K562 (cell line): Measurements from ENCODE around the gene WFDC9. TPM values are rescaled to one million over a fixed set of nuclear protein-coding genes. Genes with fewer than 3 reads are reported as not detected.

Experiments used
- ATAC-seq: fragments of 200-7000 bp; cut with Tn5 transposase; 3 replicates; pipeline ENCODE4 v1.9.1; 2020; ENCODE audit warnings: moderate library complexity
- Bru-seq: library from RNA; stranded (reverse); fragments of 400-500 nt; gene quantifications from one replicate; lab custom pipeline; 2021; lab: Mats Ljungman, UMichigan
- BruChase-seq, 2 experiments: library from RNA; stranded (reverse); fragments of 400-500 nt; gene quantifications; one replicate each; lab custom pipeline; 2021; lab: Mats Ljungman, UMichigan
- BruUV-seq: library from RNA; stranded (reverse); fragments of 400-500 nt; replicated peaks from 2 replicates; lab custom pipeline; 2021; lab: Mats Ljungman, UMichigan
- CTCF ChIA-PET: fragments of 300-600 bp; formaldehyde crosslinking; extraction: SDS; loops from one replicate; lab custom pipeline; 2021; ENCODE audit warnings: low intra/inter-chr PET ratio; lab: Yijun Ruan, JAX
- POLR2A ChIA-PET: fragments of 300-600, 350-650 bp; sonication (Branson Sonifier 250); formaldehyde crosslinking; extraction: SDS; loops from one replicate; lab custom pipeline; 2021; ENCODE audit warnings: antibody characterized with exemption, inconsistent platforms; lab: Yijun Ruan, JAX
- DNase-seq, 4 experiments: peaks; one replicate each; pipeline versions ENCODE4 v3.0.0 to v3.0.0-alpha.2; 2011 to 2018; ENCODE audit warnings: low spot score in 3 of 4, mixed read lengths in 3 of 4; ENCODE audit errors: extremely low read depth in 1 of 4
- FAIRE-seq: peaks from 2 replicates; lab custom pipeline; 2011; peaks lifted over from hg19 to GRCh38; lab: Jason Lieb, UNC
- H2AFZ ChIP-seq: 2 replicates; pipeline ENCODE4 v1.6.0; 2011; ENCODE audit warnings: low read depth, low read length, control low read depth, inconsistent platforms
- H3K27ac ChIP-seq: fragments of 200-600 bp; 3 replicates; pipeline ENCODE4 v1.8.0; 2011; ENCODE audit warnings: low read depth, mild to moderate bottlenecking, control low read depth, inconsistent platforms, low read length, moderate library complexity, mixed read lengths; ENCODE audit errors: extremely low read depth
- H3K27me3 ChIP-seq, 2 experiments: fragments of 300-600 bp in 1 of 2; 2 replicates in 1 of 2; 3 replicates in 1 of 2; pipeline versions ENCODE4 v1.6.0 to v1.8.0; 2011; ENCODE audit warnings: inconsistent platforms in 2 of 2, low read length in 2 of 2, mild to moderate bottlenecking in 1 of 2, mixed read lengths in 1 of 2, moderate library complexity in 1 of 2; ENCODE audit not compliant: control insufficient read depth in 2 of 2, insufficient read depth in 2 of 2
- H3K36me3 ChIP-seq: fragments of 300-600 bp; 3 replicates; pipeline ENCODE4 v1.8.0; 2011; ENCODE audit warnings: mild to moderate bottlenecking, low read length, inconsistent platforms; ENCODE audit not compliant: control insufficient read depth, insufficient read depth
- H3K4me1 ChIP-seq, 2 experiments: fragments of 200-600 bp in 1 of 2; replicated peaks in 1 of 2; 2 replicates in 1 of 2; 3 replicates in 1 of 2; pipeline versions ENCODE4 v1.5.1 to v1.8.0; 2011; ENCODE audit warnings: inconsistent platforms in 2 of 2, low read length in 2 of 2, mild to moderate bottlenecking in 1 of 2, mixed read lengths in 1 of 2, moderate library complexity in 1 of 2; ENCODE audit not compliant: control insufficient read depth in 2 of 2, insufficient read depth in 2 of 2
- H3K4me2 ChIP-seq: 2 replicates; pipeline ENCODE4 v1.6.1; 2011; ENCODE audit warnings: low read length, control low read depth, inconsistent platforms, mixed read lengths; ENCODE audit not compliant: insufficient read depth
- H3K4me3 ChIP-seq: fragments of 200-600 bp; sonication (generic), shearing (Covaris generic); 2 replicates; pipeline ENCODE4 v1.5.1; 2016; ENCODE audit warnings: control low read depth, inconsistent platforms
- H3K79me2 ChIP-seq: fragments of 200-600 bp; 3 replicates; pipeline ENCODE4 v1.8.0; 2011; ENCODE audit warnings: low read length, inconsistent platforms; ENCODE audit not compliant: control insufficient read depth, insufficient read depth
- H3K9ac ChIP-seq, 2 experiments: 2 replicates each; pipeline versions ENCODE4 v1.6.0 to v1.6.1; 2011; ENCODE audit warnings: low read depth in 2 of 2, low read length in 2 of 2, control low read depth in 1 of 2, inconsistent platforms in 1 of 2, mild to moderate bottlenecking in 1 of 2, mixed read lengths in 1 of 2; ENCODE audit not compliant: insufficient read depth in 1 of 2
- H3K9me1 ChIP-seq: one replicate; pipeline ENCODE4 v1.6.0; 2011; ENCODE audit warnings: inconsistent platforms, mild to moderate bottlenecking, low read length, moderate library complexity; ENCODE audit not compliant: control insufficient read depth, insufficient read depth
- H3K9me3 ChIP-seq: replicated peaks from 2 replicates; pipeline ENCODE4 v1.5.1; 2011; ENCODE audit warnings: low read depth, low read length, inconsistent platforms; ENCODE audit not compliant: control insufficient read depth, insufficient read depth
- H4K20me1 ChIP-seq: replicated peaks from 2 replicates; pipeline ENCODE4 v1.6.1; 2011; ENCODE audit warnings: low read length, inconsistent platforms, mixed read lengths; ENCODE audit not compliant: control insufficient read depth, insufficient read depth
- CBFB ChIP-seq: sonication (generic); formaldehyde crosslinking; IDR thresholded peaks from 2 replicates; pipeline ENCODE4 v1.4.0; 2020; ENCODE audit warnings: mild to moderate bottlenecking, missing genetic modification reagents
- CSDE1 ChIP-seq, 2 experiments: fragments of 450-650 bp; IDR thresholded peaks; 2 replicates each; pipeline ENCODE4 v1.6.1; 2016; ENCODE audit warnings: mild to moderate bottlenecking in 1 of 2
- HSF4 ChIP-seq: fragments of 250-450 bp; sonication (Bioruptor Pico); IDR thresholded peaks from 2 replicates; pipeline ENCODE4 v2.1.2; 2022; ENCODE audit warnings: mild to moderate bottlenecking, moderate library complexity, borderline replicate concordance
- MTA3 ChIP-seq: fragments of 450-650 bp; formaldehyde crosslinking; IDR thresholded peaks from 2 replicates; pipeline ENCODE4 v1.6.1; 2017; ENCODE audit warnings: mild to moderate bottlenecking, borderline replicate concordance
- NR4A1 ChIP-seq, 2 experiments: fragments of 250-450 bp in 1 of 2; fragments of 450-650 bp in 1 of 2; sonication (Bioruptor Pico) in 1 of 2; IDR thresholded peaks; 2 replicates each; pipeline versions ENCODE4 v1.4.0 to v1.6.1; 2016 to 2020; ENCODE audit warnings: mild to moderate bottlenecking in 2 of 2, missing compliant biosample characterization in 1 of 2, missing genetic modification characterization in 1 of 2, moderate library complexity in 1 of 2
- PRPF4 ChIP-seq: fragments of 200-400 bp; formaldehyde crosslinking; IDR thresholded peaks from one replicate; pipeline ENCODE4 v1.6.1; 2017; ENCODE audit warnings: low read length, low read depth, mild to moderate bottlenecking; ENCODE audit not compliant: insufficient read depth, poor library complexity, severe bottlenecking
- RBM34 ChIP-seq: fragments of 200-400 bp; formaldehyde crosslinking; IDR thresholded peaks from 2 replicates; pipeline ENCODE4 v1.6.1; 2018; ENCODE audit warnings: low read length, borderline replicate concordance; ENCODE audit not compliant: insufficient read depth
- SIN3B ChIP-seq: fragments of 450-650 bp; IDR thresholded peaks from 2 replicates; pipeline ENCODE4 v1.6.1; 2017; ENCODE audit warnings: low read depth, mild to moderate bottlenecking, moderate library complexity
- ZFP30 ChIP-seq: fragments of 250-450 bp; sonication (Bioruptor Pico); IDR thresholded peaks from 2 replicates; pipeline ENCODE4 v1.8.0; 2022; ENCODE audit warnings: moderate library complexity, mild to moderate bottlenecking, inconsistent platforms, borderline replicate concordance
- ZNF695 ChIP-seq: fragments of 450-650 bp; formaldehyde crosslinking; IDR thresholded peaks from 2 replicates; pipeline ENCODE4 v1.4.0; 2020; ENCODE audit warnings: mild to moderate bottlenecking, moderate library complexity
- WGBS: fragments of 100-300 bp; shearing (Covaris generic); methylation state at CpG from one replicate; pipeline ENCODE4 v1.1.6; 2016; ENCODE audit warnings: low coverage, mixed read lengths; ENCODE audit not compliant: insufficient coverage; ENCODE audit errors: missing lambda C conversion rate; 5-methylcytosine and 5-hydroxymethylcytosine counted together
- in situ Hi-C: fragments of 300-500 bp; cut with MboI; formaldehyde crosslinking; loops from 4 replicates; pipeline ENCODE4 v1.15.0; 2018; ENCODE audit warnings: inconsistent platforms, mixed read lengths
- intact Hi-C: fragments of 100-400 bp; cut with micrococcal nuclease; formaldehyde crosslinking; loops from 2 replicates; pipeline ENCODE4 v1.14.2; 2022
- long read RNA-seq, 3 experiments: library from polyadenylated mRNA in 2 of 3; library from RNA in 1 of 3; unstranded in 2 of 3; stranded (forward) in 1 of 3; transcript quantifications; one replicate each; pipeline ENCODE4 v2.0.0, GENCODE V29; 2019 to 2022
- polyA minus RNA-seq, 3 experiments: library from RNA; depleted of rRNA, polyadenylated mRNA; stranded (reverse); fragments of >200 nt; gene quantifications; 2 replicates each; pipeline ENCODE4 v1.2.3, GENCODE V29; 2011
- polyA plus RNA-seq, 8 experiments: library from polyadenylated mRNA; depleted of rRNA in 4 of 8; stranded (reverse) in 5 of 8; unstranded in 3 of 8; fragments of >200 nt; fragmentation: Nextera tagmentation in 2 of 8; fragmentation: Illumina TruSeq in 1 of 8; extraction: Ambion mirVana in 2 of 8; extraction: Trizol in 1 of 8; gene quantifications; 2 replicates each; pipeline versions ENCODE4 v1.2.1 to v1.2.3, GENCODE V29; 2011 to 2014; ENCODE audit warnings: inconsistent platforms in 1 of 8, missing spikeins in 1 of 8
- total RNA-seq, 7 experiments: library from RNA; depleted of rRNA in 6 of 7; stranded (reverse); fragments of >200 nt in 6 of 7; fragmentation: Illumina TruSeq in 2 of 7; extraction: Trizol in 2 of 7; gene quantifications; 2 replicates each; pipeline versions ENCODE4 v1.2.1 to v1.2.3, GENCODE V29; 2011 to 2021; ENCODE audit warnings: low replicate concordance in 1 of 7
- TF ChIP-seq, protein P1 (sequence below): fragments of 450-650 bp; conservative IDR thresholded peaks from 2 replicates; pipeline ENCODE4 v1.6.1; 2016; ENCODE audit warnings: missing genetic modification characterization, low read depth, mild to moderate bottlenecking, missing compliant biosample characterization, moderate library complexity
- TF ChIP-seq, protein P2 (sequence below): fragments of 250-450 bp; sonication (Bioruptor Pico); IDR thresholded peaks from 2 replicates; pipeline ENCODE4 v1.5.0; 2020; ENCODE audit warnings: mild to moderate bottlenecking, borderline replicate concordance
- TF ChIP-seq, protein P3 (sequence below): fragments of 250-450 bp; sonication (Bioruptor Pico); IDR thresholded peaks from 2 replicates; pipeline ENCODE4 v1.6.1; 2021; ENCODE audit warnings: mild to moderate bottlenecking

WFDC9 gene
- not detected in 2 replicates for total RNA-seq (2011; cell fraction: chromatin; rRNA removed; ENCODE audit: low replicate concordance)
- total RNA-seq (2011; cell fraction: nucleolus; rRNA removed), result not detected in 2 replicates
- not detected in 2 replicates for total RNA-seq (2011; cell fraction: nucleoplasm; rRNA removed)
- total RNA-seq (2014; rRNA removed), result not detected in 2 replicates
- total RNA-seq (2014; rRNA removed; fragmentation: Illumina TruSeq; extraction: Trizol), result not detected in 2 replicates
- total RNA-seq (2015; rRNA removed; fragmentation: Illumina TruSeq; extraction: Trizol), result not detected in 2 replicates
- not detected in 2 replicates for total RNA-seq (2021)
- not detected in 2 replicates for polyA plus RNA-seq (2011; rRNA removed)
- polyA plus RNA-seq (2011; cell fraction: cytosol; rRNA removed), result not detected in 2 replicates
- not detected in 2 replicates for polyA plus RNA-seq (2011; cell fraction: nucleus; rRNA removed)
- polyA plus RNA-seq (2012), result not detected in 2 replicates
- polyA plus RNA-seq (2014; fragmentation: Illumina TruSeq; extraction: Trizol), result not detected in 2 replicates
- not detected for polyA plus RNA-seq (2014; fragmentation: Nextera tagmentation; extraction: Ambion mirVana)
- not detected in 2 replicates for polyA plus RNA-seq (2014; rRNA removed)
- not detected in 2 replicates for polyA minus RNA-seq (2011; rRNA and poly(A)+ RNA removed)
- not detected in 2 replicates for polyA minus RNA-seq (2011; cell fraction: cytosol; rRNA and poly(A)+ RNA removed)
- polyA minus RNA-seq (2011; cell fraction: nucleus; rRNA and poly(A)+ RNA removed), result not detected in 2 replicates
- Bru-seq, nascent RNA, result not detected
- not detected for BruChase-seq, experiment 1, labeled RNA remaining after a 2-hour chase
- not detected for BruChase-seq, experiment 2, labeled RNA remaining after a 6-hour chase
- long read RNA-seq, experiment 1, result 0 reads
- long read RNA-seq, experiment 2, result 0 reads
- long read RNA-seq, experiment 3, result 0 reads

DNA sequence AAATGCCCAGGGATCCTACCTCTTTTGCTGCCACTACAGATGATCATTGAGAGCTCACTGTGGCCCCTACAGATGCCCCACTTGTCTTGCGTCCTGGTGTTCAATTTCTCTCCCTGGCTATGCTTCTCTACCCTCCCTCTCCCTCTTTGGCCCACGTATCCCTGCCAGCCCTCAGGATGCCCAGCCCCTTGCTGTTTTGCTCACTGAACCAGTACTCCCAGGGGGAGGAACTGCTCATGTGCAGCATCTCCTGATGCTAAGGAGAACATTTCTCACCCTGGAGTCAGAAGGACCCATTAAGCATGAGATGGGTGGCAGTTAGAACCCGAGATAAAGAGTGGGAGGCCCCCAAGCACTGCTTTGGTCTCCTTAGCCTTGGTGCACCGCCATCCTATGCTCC is at the start of gene WFDC9:
Gene WFDC9, minus strand, starts transcription at position 101 of the 400 bp plus-strand sequence. CDS start 21,103 bp downstream, outside the sequence.
- FAIRE-seq, result no peak
- in situ Hi-C loops (no loop called here), intact Hi-C loops (no loop called here)
- H3K27ac ChIP-seq, result no peak within 1 kb of the TSS
- H3K79me2 ChIP-seq, result no peaks in the 10 kb centered on the region
- H3K4me1 ChIP-seq, result no peaks in the 10 kb centered on the region
- no peak within 1 kb of the TSS for H2AFZ ChIP-seq
- no peak for ATAC-seq
- H3K36me3 ChIP-seq, result no peaks in the 10 kb centered on the region
- no peak within 1 kb of the TSS for H3K9ac ChIP-seq
- H4K20me1 ChIP-seq, result no peaks in the 10 kb centered on the region; the same call in 1 of the 2 replicates
- CTCF ChIA-PET, result no interaction called here
- POLR2A ChIA-PET, result interaction anchor here (0.6 to 0.9 kb wide), 2 partner anchors 12 to 140 kb away, joined by 3 read pairs; no protein-coding TSS in a partner anchor
- no peak for TF ChIP-seq CBFB
- no peak for TF ChIP-seq ZNF695 (CRISPR knock-in tag)
- TF ChIP-seq NR4A1 (CRISPR knock-in tag; IDR thresholded peaks at IDR 0.05), result no peak
- no peak for TF ChIP-seq NR4A1 (tag; IDR thresholded peaks at IDR 0.05)
- no peak for TF ChIP-seq MTA3
- no peak for TF ChIP-seq HSF4 (CRISPR knock-in tag)
- TF ChIP-seq, protein P1, sequence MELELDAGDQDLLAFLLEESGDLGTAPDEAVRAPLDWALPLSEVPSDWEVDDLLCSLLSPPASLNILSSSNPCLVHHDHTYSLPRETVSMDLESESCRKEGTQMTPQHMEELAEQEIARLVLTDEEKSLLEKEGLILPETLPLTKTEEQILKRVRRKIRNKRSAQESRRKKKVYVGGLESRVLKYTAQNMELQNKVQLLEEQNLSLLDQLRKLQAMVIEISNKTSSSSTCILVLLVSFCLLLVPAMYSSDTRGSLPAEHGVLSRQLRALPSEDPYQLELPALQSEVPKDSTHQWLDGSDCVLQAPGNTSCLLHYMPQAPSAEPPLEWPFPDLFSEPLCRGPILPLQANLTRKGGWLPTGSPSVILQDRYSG (tag), result no peak
- no peak for TF ChIP-seq SIN3B
- TF ChIP-seq, protein P2, sequence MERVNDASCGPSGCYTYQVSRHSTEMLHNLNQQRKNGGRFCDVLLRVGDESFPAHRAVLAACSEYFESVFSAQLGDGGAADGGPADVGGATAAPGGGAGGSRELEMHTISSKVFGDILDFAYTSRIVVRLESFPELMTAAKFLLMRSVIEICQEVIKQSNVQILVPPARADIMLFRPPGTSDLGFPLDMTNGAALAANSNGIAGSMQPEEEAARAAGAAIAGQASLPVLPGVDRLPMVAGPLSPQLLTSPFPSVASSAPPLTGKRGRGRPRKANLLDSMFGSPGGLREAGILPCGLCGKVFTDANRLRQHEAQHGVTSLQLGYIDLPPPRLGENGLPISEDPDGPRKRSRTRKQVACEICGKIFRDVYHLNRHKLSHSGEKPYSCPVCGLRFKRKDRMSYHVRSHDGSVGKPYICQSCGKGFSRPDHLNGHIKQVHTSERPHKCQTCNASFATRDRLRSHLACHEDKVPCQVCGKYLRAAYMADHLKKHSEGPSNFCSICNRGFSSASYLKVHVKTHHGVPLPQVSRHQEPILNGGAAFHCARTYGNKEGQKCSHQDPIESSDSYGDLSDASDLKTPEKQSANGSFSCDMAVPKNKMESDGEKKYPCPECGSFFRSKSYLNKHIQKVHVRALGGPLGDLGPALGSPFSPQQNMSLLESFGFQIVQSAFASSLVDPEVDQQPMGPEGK (CRISPR knock-in tag), result no peak
- TF ChIP-seq CSDE1 (IDR thresholded peaks at IDR 0.05), result no peak
- no peak for TF ChIP-seq RBM34
- TF ChIP-seq ZFP30 (CRISPR knock-in tag), result no peak
- no peak for TF ChIP-seq PRPF4
- TF ChIP-seq, protein P3, sequence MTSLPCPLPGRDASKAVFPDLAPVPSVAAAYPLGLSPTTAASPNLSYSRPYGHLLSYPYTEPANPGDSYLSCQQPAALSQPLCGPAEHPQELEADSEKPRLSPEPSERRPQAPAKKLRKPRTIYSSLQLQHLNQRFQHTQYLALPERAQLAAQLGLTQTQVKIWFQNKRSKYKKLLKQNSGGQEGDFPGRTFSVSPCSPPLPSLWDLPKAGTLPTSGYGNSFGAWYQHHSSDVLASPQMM, result no peak
- H3K4me3 ChIP-seq, result no peak within 1 kb of the TSS
- DNase-seq, result no peak
- 5% methylated on average over 4 of the region's 4 CpGs for WGBS
- H3K4me2 ChIP-seq, result no peak within 1 kb of the TSS
- no TSS peak for BruUV-seq
- no peaks in the 10 kb centered on the region for H3K9me3 ChIP-seq
- no peaks in the 10 kb centered on the region for H3K27me3 ChIP-seq
- no peaks in the 10 kb centered on the region for H3K9me1 ChIP-seq
